GM18517 (cell line): Measurements from ENCODE around the gene UBE3B.

ENCODE experiments used
- ATAC-seq: cut with Tn5 transposase; IDR thresholded peaks from one replicate; pipeline ENCODE4 v1.9.1; 2021; ENCODE audit warnings: mild to moderate bottlenecking, moderate library complexity; ENCODE audit not compliant: unreplicated experiment

Gene UBE3B

DNA sequence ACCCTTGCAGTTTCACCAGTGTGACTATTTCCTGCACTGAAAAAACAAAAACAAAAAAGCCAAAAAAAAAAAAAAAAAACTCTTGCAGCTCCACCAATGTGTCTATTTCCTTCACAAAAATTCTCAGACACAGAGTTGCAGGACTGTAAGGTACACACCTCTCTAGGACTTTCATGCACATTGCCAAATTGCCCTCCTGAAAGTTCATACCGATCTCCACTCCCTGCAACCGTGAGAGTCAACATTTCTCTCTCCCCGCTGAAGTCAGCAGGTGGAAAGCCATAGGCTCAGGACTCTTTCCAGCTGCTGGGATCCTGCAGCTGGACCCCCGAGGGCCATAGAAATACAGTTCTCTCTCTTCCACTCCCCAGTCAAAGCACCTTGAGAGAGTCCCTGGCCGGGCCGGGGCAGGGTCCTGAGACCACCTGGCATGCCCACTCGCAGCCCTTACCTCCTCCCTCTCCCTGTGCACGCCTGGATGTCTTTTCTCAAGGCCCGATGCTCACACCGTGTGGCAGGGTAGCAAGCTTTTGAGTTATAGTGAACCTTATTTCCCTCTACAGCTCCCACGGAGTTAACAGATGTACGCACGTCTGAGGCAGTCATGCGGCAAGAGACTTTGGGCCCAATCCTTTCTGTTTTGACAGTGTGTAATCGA lies 72.3 kb downstream of the UBE3B start:
- no peak for ATAC-seq

DNA sequence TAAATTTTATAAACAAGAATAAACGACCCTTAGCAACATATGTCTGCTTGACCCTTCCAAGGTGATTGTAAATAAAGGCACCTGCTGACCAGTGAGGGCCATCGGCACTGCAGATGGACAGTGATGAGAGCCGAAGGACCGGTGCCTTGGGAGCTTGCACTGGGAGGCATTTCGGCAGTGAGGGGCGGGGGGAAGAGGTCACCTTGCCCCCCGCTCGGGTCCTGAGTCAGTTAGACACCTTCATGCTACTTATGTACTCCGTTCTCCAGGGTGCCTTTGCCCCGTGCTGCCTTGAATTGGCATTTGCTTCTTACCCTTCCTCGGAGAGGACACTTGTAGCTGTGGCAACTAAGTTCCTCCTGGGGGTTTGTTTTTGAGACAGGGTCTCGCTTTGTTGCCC lies 72.8 kb downstream of the UBE3B start:
- no peak for ATAC-seq

DNA sequence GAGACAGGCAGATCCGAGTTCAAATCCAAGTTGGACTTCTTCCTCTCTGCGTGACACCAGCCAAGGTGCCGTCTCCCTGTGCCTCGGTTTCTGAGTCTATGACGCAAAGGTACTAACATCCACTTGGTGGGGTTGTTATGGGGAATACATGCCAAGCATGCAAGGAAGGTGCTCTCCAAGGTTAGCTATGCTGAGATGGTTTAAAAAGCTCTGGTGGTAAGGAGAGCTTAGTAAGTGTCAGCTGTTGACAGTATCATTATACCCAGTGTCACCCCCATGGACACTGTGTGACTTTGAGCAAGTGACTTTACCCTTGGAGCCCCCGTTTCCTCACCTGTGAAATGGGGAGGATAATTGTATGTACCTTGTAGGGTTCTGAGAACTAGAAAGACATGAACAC lies 73.7 kb downstream of the UBE3B start:
- ATAC-seq, result no peak

DNA sequence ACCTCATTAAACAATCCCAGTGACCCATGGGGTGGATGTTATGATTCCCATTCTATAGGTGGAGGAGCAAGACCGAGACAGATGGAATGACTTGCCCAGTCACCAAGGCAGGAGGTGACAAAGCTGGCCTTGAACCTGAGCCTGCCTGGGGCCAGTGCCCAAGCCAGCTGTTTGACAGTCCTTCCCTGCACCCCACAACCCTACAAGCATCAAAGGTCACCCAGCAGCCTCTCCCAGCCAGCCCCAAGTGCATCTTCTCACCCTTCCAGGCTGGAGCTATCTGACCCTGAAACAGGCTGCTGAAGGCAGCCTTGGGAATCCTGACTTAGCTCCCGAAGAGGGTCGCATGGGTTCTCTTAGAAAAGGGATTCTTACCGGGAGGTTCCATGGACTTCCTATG lies 75.5 kb downstream of the UBE3B start:
- no peak for ATAC-seq

DNA sequence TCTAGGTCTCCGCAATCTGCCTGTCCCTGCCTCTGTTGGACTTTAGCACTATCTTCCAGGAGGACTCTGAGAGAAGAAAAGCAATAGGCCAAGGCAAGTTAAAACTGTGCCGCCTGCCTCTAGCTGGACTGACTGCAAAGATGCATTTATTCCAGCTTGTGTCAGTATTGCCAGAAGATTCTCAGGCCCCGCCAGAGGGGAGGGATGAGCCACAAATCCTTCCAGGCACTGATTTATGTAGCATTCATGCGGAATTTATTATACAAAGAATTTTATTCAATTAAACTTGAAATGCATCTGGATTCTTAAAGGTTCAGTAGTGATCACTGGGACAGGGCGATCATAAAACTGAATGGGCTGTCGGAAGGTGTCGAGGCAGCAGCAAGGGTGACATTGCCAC lies 76.0 kb downstream of the UBE3B start:
- ATAC-seq, result no peak

DNA sequence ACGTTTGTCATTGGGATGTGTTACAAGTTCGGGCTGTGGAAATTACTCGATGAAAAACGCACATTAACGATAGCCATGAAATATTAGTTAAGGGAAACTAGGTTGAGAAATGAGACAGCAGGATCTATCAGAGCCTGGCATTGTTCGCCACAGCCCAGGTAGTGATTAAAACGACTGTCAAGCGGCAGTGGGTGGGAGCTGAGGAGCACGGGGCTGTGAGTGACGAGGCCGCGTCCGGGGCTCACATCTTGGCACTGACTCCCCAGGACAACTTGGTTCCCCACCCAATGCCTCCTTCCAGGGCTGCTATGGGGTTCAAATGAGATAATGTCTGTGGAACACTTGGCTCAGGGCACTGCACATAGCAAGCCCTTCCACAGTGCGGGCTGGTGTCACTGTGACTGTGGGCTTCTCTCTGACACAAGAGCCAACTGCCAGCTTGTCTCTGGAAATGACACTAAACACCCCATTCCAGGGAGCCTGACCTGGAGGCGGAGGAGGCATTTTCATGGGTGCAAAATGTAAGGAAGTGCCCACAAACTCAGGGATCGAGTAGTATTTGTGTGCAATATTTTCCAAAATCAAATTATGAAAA lies 76.6 kb downstream of the UBE3B start:
- no peak for ATAC-seq

DNA sequence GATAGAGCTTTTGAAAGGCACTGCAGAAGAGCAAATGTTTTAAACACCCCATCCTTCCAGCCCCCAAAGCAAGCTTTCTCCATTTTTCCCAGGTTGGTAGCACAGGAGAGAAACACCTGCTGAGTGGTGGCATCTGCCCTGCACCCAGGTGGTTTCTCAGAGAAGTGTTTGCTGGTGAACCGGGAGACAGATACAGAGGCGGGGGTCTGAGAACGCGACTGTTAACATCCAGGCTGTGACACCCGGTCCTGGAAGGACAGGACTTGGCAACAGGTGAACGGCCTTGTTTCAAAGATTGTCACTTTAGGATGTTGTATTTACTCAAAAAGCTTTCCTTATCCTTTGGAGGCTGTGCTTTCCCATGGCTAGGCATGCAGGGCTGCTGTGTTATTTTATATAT lies 77.3 kb downstream of the UBE3B start:
- ATAC-seq, result no peak

DNA sequence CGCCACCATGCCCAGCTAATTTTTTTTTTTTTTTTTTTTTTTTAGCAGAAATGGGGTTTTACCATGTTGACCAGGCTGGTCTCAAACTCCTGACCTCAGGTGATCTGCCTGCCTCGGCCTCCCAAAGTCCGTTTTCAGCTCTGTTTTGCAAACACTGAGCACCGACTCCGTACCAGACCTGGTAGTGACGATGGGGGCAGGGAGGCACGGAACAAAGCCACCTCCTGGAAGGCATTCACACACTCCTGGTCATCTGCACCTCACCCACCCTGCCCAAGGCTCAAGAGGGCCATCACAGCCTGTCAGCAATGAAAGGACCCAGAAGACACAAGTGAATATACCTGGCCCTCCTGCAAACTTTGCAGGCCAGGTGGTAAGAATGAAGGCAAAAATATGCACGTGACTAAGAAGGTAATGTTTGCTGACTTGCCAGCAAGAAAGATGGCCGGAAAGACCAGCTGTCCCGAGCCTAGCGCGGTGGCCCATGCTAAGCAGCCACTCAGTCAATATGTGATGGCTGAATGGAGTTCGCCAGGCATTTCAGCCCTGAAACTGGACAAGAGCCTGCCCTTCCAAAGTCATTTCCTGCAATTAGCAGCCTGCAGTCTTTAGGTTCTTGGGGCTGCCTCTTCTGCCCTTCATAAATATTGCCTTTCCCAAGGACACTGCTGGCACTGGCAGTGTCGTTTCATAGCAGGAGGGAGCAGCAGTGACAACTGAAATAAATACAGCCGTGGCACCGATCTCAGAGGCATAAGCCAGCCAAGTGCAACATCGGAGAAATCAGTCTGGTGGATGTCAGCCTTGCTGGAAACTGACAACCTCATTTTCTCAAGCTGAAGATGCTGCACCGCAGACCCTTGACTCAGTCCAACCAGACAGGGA lies 78.2 kb downstream of the UBE3B start:
- no peak for ATAC-seq

DNA sequence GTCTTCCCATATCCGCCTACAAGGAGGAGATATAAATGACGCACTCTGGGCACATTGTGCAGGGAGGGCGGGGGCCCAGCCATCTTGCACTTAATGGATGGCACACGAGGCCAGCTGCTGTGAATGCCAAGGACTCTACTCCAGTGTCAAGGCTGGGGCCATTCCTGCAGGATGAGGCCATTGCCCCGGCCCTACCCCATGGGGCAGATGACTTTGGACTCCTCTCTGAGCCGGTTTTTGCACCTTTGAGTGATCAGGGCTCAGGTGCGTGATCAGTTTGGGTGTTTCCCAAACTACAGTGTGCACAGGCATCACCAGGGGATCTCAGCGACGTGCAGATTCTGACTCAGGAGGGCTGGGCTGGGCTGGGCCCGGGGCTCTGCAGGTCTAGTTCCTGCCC lies 79.8 kb downstream of the UBE3B start:
- ATAC-seq, result no peak

DNA sequence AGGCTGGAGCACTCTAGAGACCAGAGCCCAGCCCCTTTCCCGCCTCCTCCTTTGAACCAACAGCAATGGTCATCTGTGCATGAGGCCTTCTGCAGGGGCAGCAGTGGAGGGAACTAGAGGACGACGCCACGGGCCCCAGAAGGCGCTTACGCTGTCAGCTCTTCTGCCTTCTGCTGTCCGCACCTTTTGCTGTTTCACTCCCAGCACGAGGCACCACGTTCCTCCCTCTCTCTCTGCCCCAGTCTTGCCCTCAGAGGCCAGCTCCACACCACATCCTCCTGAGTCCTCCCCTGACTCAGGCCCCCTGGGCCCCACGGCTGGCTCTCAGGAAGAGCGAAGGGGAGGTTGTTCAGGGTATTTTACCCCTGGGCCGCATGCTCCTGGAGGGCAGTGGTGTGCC lies 80.4 kb downstream of the UBE3B start:
- ATAC-seq, result no peak

DNA sequence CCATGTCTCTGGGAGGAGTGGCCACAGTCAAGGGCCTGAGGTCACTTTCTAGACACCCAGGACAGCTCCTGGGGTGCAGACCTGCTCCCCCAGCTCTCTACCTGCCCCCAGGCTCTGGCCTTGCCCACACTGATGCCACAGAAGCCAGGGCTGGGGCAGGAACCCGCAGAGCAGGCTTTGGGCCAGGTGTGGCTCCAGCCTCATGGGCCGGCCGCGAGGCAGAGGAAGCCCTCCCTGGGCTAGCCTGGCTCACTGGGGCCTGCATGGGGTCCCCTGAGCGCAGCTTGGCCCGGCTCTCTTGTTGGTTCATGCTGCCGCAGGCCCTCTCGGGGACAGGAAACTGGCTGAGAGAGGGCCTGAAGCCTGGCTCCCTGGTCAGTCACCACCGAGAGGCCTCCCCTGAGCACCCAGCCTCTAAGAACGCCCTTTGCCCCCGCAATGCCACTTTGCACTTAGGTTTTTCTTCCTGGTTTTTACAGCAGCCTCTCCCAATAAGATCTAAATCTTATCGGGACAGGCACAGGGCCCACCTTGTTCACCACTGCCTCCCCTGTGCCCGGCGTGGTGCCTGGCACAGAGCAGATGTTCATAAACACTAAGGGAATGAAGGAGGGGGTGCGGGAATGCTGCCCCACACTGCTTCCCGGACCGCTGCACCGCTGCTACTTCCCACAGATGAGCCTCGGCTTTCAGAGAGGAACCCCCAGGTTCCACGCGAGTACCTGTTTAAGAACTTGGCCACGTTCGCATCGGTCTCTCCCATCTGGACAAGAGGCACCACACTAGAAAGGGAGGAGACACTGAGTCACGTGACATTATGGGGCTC lies 81.2 kb downstream of the UBE3B start:
- no peak for ATAC-seq

DNA sequence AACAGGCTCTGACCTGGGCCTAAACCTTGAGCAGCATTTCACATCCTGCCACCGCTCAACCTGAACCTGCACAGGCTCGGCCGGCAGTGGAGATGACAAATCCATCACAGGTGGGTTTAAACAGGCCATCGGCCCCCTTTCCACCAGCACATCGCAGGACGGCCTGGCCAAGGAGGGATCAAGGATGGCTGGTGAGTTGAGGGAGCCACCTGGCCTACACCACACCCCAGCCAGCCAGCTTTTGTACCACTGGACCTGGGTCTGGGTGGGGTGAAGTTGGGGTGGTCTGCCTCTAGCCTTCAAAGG lies 81.7 kb downstream of the UBE3B start:
- no peak for ATAC-seq

DNA sequence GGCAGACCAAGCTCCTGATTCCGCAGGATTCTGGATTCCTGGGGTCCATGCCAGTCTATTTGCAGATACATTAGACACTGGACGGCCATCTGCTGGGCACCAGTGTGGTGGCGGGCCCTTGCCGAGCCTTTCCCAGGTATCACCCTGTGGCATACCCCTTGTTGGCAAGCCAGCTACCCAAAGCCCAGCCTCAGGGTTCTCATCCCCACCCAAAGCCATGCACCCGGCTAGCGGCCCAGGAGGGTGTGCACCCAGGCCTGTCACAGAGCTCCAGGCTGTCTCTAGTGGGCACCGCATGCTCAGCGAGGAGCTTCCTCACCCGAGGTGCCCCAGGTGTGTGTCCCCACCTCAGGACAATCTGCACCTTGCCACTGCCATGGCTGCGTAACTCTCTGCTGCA lies 82.2 kb downstream of the UBE3B start:
- ATAC-seq, result no peak

DNA sequence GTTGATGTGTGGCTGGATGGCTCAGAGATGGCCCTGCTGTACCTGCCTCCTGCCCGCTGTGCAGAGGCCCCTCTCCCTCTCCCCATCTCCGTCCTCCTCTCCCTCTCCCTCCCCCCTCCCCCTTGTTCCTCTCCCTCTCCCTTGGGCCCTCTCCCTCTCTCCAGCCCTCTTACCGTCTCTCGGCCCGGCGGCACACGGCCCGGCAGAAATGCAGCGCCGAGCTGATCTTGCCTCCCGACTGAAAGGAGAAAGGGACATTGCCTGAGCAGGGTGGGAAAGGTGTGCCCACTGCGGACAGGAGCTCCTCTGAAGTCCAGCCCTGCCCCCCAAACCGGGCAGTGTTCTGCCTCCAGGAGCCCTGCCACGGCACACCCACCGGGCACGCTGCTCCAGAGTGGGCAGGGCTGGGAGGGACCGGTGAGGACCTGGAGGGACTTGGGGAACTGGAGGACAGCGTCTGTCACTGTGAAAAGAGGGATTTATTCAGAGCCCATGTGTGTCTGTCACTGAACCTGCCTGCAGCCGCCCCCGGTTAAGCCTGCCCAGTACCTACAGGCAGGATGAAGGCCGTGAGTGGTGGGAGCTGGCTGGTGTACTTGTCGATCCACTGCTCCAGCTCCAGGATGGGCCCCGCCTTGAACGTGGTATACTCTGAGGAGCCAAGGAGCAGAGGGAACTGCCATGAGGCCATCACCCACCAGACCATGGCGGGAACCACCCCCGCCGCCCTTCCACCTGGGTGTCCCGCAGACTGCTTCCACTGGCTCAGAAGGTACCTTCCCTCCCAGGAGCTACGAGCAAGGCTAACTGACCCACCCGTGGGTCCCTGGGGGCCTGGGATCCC lies 83.7 kb downstream of the UBE3B start:
- ATAC-seq, result no peak

DNA sequence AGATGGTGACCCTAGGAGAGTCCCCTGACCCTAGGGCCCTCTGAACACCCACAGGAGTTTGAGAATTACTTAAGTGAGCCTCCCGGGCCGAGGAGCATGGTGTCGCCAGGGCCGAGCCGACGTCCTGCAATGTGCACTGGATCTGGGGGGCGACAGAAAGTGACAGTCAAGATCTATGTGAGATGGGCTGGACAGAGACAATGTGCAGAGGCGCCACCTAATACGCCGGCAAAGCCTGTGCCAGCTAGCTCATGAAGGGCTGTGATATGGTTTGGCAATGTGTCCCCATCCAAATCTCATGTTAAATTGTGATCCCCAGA lies 84.2 kb downstream of the UBE3B start:
- no peak for ATAC-seq

DNA sequence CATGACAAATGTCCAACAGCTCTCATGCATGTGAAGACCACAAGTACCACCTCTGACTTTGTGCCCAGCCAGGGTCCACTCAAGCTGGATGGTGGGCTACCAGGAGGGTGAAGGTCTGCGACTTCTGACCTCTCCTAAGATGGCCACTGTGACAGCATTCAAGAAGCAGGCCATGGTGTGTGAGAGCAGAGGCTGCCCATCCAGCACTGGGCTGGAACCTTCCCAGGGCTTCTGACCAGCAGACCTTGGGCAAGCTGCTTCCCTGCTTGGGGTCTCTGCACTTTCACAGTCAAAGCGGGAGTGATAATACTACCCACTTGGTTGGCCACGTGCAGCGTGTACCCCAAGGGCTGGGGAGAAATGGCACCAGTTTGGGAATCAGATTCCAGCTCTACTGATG lies 85.4 kb downstream of the UBE3B start:
- ATAC-seq, result no peak

DNA sequence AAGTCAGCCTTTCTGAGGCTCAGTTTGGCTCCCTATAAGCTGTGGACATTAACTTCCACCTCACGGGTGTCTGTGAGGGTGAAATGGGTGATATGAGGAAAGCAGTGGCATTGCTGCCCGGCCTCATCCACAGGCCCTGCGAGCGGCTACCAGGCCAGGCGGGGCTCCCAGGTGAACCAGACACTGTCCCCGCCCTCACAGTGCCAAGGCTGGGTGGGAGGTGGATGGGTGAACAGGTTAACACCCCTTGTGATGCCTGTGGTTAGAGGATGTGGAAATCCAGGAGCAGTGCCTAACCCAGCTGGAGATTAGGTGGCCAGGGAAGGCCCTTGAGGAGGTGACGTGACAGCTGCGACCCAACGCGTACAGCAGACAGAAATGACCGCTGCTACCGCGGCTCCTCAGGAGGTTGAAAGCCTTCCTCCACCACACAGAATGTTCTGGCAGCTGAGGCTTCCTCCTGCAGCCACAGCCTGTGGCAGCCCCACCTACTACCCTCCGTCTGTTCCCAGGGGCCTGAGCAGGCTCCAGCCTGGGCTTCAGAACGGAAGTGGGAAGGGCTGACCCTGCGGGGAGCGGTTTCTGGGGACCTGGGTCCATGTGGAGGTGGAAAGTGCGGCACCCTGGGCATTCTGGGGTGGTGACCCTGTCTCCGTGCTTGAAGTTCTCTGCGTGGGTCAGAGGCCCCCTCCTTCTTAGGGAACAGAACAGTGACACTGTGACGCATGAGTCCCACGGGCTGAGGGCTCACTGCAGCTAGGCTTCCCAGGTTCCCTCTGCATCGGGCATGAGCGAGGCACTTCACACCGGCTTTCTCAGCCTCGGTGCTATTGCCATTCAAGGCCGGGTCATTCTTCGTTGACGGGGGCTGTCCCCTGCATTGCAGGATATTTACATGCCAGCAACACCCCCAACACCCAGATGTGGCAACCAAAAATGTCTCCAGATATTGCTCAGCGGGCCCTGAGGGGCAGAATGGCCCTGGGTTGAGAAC lies 86.2 kb downstream of the UBE3B start:
- no peak for ATAC-seq

DNA sequence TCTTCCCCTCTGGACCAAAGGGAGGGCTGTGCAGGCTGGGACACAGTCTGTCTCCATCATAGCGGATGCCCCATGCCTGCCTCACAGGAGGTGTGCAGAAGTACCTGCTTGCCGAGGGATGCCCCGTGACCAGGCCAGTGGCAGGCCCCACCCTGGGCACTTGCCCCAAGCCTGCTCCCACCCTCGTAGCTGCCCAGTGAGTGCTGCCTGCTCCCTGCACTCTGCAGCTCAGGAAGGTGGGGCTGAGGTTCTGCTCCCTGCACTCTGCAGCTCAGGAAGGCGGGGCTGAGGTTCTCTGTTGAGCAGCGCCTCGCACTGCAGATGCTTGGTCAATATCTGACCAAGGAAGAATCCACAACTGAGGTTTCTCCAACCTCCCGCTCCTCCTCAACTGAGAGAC lies 89.0 kb downstream of the UBE3B start:
- ATAC-seq, result no peak

DNA sequence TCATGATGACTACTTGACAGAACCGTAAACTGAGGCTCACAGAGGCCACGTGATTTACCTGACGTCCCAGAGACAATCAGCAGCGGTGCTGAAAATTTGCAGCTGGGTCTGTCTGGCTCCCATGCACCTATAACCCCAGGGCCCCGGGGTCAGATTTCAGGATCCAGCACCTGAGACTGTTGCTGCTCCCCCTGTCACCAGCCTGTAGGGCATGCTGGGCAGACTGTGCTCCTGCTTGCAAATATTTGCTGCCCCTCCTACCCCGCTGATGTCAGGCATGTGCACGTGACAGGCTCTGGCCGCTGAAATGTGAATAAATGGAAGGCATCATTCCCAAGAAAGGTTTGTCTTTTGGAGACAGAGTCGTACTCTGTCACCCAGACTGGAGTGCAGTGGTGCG lies 89.9 kb downstream of the UBE3B start:
- ATAC-seq, result no peak

DNA sequence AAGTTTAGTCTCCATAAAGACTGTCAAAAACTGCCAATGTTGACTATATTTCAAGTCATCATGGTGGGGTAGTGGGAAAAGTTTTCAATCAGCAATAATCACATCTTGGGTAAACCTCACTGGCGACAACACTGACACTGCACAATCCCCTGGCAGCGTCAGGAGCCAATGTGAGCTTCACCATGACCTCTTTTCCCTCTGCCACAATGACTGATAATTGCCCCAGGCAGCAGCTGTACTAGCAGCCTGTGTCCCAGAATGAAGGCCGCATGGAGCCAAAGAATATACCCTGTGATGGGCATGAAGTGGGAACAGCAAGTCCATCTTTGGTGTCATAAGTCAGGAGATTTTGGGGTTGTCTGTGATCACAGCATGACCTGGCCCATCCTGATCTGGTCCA lies 90.5 kb downstream of the UBE3B start:
- no peak for ATAC-seq
